Right lobe of liver (tissue), 6 donors: Measurements from ENCODE around the gene ANKLE1. TPM values are rescaled to one million over a fixed set of nuclear protein-coding genes. Genes with fewer than 3 reads are reported as not detected.

Source experiments
- ATAC-seq, 4 donors: fragments of 200-7000 bp; cut with Tn5 transposase; one replicate each; pipeline ENCODE4 v1.9.1; 2020; ENCODE audit warnings: mild to moderate bottlenecking in 4 of 4, moderate library complexity in 4 of 4
- DNase-seq, 3 donors: peaks; one replicate each; pipeline ENCODE4 v3.0.0-alpha.2; 2020
- H3K27ac ChIP-seq, 3 donors: fragments of 200-600 bp; one replicate each; pipeline ENCODE4 v1.8.0; 2022
- H3K27me3 ChIP-seq, 2 donors: fragments of 200-600 bp; one replicate each; pipeline ENCODE4 v1.8.0; 2022
- H3K36me3 ChIP-seq, 4 donors: fragments of 200-600 bp; sonication (generic) in 1 of 4; one replicate each; pipeline versions ENCODE4 v1.5.1 to v1.8.0; 2017 to 2022; ENCODE audit warnings: control low read depth in 1 of 4
- H3K4me1 ChIP-seq, 4 donors: fragments of 200-600 bp; sonication (generic) in 1 of 4; one replicate each; pipeline versions ENCODE4 v1.5.1 to v1.8.0; 2017 to 2022; ENCODE audit warnings: control low read depth in 1 of 4
- H3K4me3 ChIP-seq, 3 donors: fragments of 200-600 bp; one replicate each; pipeline ENCODE4 v1.8.0; 2022
- H3K9me3 ChIP-seq, 4 donors: fragments of 200-600 bp; sonication (generic) in 1 of 4; one replicate each; pipeline versions ENCODE4 v1.5.1 to v1.8.0; 2017 to 2022; ENCODE audit warnings: control low read depth in 1 of 4
- POLR2A ChIP-seq: fragments of 450-650 bp; IDR thresholded peaks from one replicate; pipeline ENCODE4 v1.6.1; 2017; ENCODE audit warnings: antibody characterized with exemption, mild to moderate bottlenecking
- WGBS: methylation state at CpG from one replicate; pipeline ENCODE4 v1.1.6; 2018; ENCODE audit warnings: low coverage, low lambda C conversion rate; ENCODE audit not compliant: insufficient coverage; ENCODE audit errors: missing lambda C conversion rate; 5-methylcytosine and 5-hydroxymethylcytosine counted together
- intact Hi-C, 2 donors: fragments of 100-400 bp; cut with DNase I; formaldehyde crosslinking; loops; one replicate each; pipeline versions ENCODE4 v1.11.2 to v1.14.1; 2022
- total RNA-seq, 6 experiments: library from RNA; depleted of rRNA in 2 of 6; stranded (reverse); fragments of >200 nt in 2 of 6; fragmentation: NEBNext Ultra II Directional in 3 of 6; extraction: Animal tissue kit (Norgen Biotek cat#: 25700) in 3 of 6; gene quantifications; one replicate each; pipeline versions ENCODE4 v1.1.0 to v1.2.4, GENCODE V29; 2016 to 2023
- TF ChIP-seq, protein P1 (sequence below), 4 donors: fragments of 200-600 bp in 3 of 4; fragments of 450-650 bp in 1 of 4; IDR thresholded peaks; one replicate each; pipeline versions ENCODE4 v1.5.1 to v1.8.0; 2016 to 2022; ENCODE audit warnings: antibody characterized with exemption in 4 of 4, mild to moderate bottlenecking in 2 of 4
- donor health status: DM: no; HTN: yes; CAD: no.
- donor health status: DM: no; HTN: no; CAD: no.
- donor health status: DM: no; HTN: no; CAD: no.
- donor health status: DM: no; HTN: yes; CAD: no.
- donor health status: DM: no; HTN: yes; CAD: no.

Gene ANKLE1
- total RNA-seq, 6 experiments from 2014 or later: 0.06 to 0.65 (median 0.37) TPM

DNA sequence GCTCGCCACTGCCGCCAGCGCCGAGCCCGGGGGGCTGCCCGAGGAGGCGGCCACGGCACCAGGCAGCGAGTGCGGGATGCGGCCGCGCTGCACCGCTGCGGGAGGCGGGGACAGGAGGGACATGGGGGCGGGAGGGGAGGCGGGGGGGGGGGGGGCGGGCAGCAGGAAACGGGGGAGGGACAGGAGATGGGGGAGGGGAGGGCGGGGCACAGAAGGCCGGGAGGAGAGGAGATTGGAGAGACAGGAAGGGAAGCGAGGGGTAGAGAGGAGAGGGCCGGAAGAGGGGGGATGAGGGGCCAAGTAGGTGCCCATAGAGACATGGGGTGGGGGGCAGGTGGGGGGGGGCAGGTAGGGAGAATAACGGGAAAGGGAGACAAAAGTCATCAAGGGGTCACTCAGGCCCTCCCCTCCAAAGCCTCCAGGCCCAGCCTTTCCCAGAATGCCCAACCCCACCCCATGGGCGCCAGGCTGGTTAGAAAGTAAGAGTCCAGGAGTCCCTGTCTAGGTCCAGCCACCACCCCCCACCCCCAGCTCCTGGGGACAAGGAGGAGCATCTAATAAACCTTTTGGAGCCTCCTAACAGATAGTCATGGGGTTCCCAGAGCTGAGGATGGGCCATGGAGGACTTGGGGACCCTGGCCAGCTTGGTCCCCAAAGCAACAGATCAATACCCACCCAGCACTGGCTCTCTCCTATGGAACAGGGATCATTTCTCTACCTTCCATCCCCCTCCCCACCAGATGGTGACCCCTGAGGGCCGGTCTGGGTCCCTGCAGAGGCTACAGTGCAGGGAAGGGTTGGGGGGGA, 45.5 kb upstream of the ANKLE1 start:
- DNase-seq (no peak), ATAC-seq (peak in 2 of 4 donors; percentile 20 to 22)
- peaks cover 0 to 52% (median 15%) of the 10 kb centered on the region in 4 donors for H3K4me1 ChIP-seq
- peaks cover 0 to 28% (median 7%) of the 10 kb centered on the region in 4 donors for H3K36me3 ChIP-seq
- intact Hi-C loops: no loop called here
- WGBS: 10% methylated on average over 19 of the region's 27 CpGs
- H3K27ac ChIP-seq: peak overlapping the region in 2 of 3 donors; percentile 53 to 60
- TF ChIP-seq, protein P1, sequence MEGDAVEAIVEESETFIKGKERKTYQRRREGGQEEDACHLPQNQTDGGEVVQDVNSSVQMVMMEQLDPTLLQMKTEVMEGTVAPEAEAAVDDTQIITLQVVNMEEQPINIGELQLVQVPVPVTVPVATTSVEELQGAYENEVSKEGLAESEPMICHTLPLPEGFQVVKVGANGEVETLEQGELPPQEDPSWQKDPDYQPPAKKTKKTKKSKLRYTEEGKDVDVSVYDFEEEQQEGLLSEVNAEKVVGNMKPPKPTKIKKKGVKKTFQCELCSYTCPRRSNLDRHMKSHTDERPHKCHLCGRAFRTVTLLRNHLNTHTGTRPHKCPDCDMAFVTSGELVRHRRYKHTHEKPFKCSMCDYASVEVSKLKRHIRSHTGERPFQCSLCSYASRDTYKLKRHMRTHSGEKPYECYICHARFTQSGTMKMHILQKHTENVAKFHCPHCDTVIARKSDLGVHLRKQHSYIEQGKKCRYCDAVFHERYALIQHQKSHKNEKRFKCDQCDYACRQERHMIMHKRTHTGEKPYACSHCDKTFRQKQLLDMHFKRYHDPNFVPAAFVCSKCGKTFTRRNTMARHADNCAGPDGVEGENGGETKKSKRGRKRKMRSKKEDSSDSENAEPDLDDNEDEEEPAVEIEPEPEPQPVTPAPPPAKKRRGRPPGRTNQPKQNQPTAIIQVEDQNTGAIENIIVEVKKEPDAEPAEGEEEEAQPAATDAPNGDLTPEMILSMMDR (IDR thresholded peaks at IDR 0.05): no peak
- no peak for TF ChIP-seq POLR2A
- no peaks in the 10 kb centered on the region for H3K27me3 ChIP-seq
- no peaks in the 10 kb centered on the region for H3K9me3 ChIP-seq
- H3K4me3 ChIP-seq: peak overlapping the region; percentile 36 to 58 (median 38)

DNA sequence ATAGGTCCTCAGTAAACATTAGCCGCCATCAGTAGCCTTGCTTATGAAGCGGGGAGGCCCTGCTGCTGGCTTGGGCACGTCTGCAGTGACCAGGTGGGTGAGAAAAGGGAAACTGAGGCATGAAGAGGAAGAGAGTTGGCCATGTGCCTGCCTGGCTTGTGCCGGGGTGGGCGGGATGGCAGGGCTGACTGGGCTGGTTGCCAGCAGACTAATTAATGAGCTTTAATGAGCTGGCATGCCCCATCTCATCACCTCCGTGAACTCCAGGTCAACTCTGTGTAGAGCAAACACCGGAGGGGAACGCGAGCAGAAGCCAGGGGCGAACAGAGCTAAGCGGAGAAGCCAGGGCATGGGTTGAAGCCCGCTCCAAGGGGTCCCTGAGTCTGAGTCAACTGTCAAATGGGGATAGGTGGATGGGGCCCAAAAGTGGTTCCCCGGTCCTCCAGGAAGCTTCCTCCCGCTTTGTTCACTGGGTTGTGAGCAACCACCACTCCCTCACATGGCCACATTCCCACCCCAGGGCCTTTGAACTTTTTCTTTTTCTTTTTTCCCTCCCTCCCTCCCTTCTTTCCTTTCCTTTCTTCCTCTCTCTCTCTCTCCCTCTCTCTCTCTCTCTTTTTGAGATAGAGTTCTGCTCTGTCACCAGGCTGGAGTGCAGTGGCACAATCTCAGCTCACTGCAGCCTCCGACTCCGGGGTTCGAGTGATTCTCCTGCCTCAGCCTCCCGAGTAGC, 44.7 kb upstream of the ANKLE1 start:
- H3K9me3 ChIP-seq: no peaks in the 10 kb centered on the region
- intact Hi-C loops: no loop called here
- peak overlapping the region in 1 of 3 donors; percentile 60 for H3K27ac ChIP-seq
- H3K36me3 ChIP-seq: peaks cover 0 to 24% (median 5%) of the 10 kb centered on the region in 4 donors
- DNase-seq (no peak), ATAC-seq (no peak)
- peaks cover 0 to 58% (median 19%) of the 10 kb centered on the region in 4 donors for H3K4me1 ChIP-seq
- TF ChIP-seq, protein P1 (IDR thresholded peaks at IDR 0.05): no peak
- no peak for TF ChIP-seq POLR2A
- no peaks in the 10 kb centered on the region for H3K27me3 ChIP-seq
- no peak overlapping the region for H3K4me3 ChIP-seq
- WGBS: 69% methylated on average over 9 of the region's 18 CpGs

DNA sequence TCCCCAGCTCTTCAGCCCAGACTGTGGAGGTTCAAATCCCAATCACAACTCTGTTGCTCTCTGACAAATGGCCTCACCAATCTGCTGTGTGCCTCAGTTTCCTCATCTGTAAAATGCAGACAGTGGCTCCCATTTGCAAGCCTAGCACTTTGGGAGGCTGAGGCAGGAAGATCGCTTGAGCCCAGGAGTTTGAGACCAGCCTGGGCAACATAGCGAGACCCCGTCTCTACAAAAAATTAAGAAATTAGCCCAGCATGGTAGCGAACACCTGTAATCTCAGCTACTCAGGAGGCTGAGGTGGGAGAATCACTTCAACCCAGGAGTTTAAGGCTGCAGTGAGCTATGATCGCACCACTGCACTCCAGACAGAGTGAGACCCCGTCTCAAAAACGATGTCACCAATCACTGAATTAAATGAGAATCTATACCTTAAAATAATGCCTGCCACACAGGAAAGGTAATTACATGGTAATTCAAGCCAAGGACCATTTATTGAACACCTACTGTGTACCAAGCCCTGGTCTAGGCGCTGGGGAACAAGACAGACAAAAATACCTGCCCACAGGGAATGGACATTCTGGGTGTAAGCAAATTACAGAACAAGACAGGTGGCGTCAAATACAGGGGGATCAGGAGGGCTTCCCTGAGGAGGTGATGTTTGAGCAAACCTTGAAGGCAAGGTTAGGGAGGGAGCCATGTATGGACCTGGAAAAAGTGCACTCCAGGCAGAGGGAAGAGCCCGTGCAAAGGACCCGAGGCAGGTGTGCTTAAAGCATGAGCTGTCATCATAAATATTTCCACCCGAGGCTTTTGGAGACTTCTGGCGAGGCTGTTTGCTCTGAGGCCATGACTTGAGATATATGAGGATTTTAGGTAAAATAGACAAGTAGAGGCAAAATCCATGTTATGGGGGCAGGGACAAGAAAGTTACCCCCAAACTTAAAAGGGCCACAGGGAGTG, 43.7 kb upstream of the ANKLE1 start:
- 89% methylated on average over 11 of the region's 13 CpGs for WGBS
- H3K9me3 ChIP-seq: no peaks in the 10 kb centered on the region
- H3K4me3 ChIP-seq: no peak overlapping the region
- peaks cover 0 to 68% (median 22%) of the 10 kb centered on the region in 4 donors for H3K4me1 ChIP-seq
- H3K27ac ChIP-seq: no peak overlapping the region
- H3K36me3 ChIP-seq: peaks cover 0 to 13% (median 4%) of the 10 kb centered on the region in 4 donors
- no peaks in the 10 kb centered on the region for H3K27me3 ChIP-seq
- TF ChIP-seq POLR2A: no peak
- TF ChIP-seq, protein P1 (IDR thresholded peaks at IDR 0.05): no peak
- DNase-seq (no peak), ATAC-seq (no peak)
- intact Hi-C loops: no loop called here
